H9 (cell line): ENCODE results near the gene EXOC6. TPM values are rescaled to one million over a fixed set of nuclear protein-coding genes. Genes with fewer than 3 reads are reported as not detected.
A peak's percentile ranks its signal among the peaks of the same experiment; 100 is the strongest.

Experiments
- DNase-seq: peaks from one replicate; pipeline ENCODE4 v3.0.0-alpha.2; 2017
- H2AFZ ChIP-seq: one replicate; pipeline ENCODE4 v1.6.1; 2013; ENCODE audit warnings: mild to moderate bottlenecking, low read length, control low read depth, moderate library complexity
- H2AK5ac ChIP-seq: 2 replicates; pipeline ENCODE4 v1.6.1; 2013; ENCODE audit warnings: low read length, control low read depth, mixed read lengths; ENCODE audit not compliant: insufficient read length
- H2BK120ac ChIP-seq: one replicate; pipeline ENCODE4 v1.6.1; 2013; ENCODE audit warnings: low read depth, mild to moderate bottlenecking, low read length, control low read depth, inconsistent platforms; ENCODE audit not compliant: poor library complexity, severe bottlenecking
- H2BK12ac ChIP-seq: 2 replicates; pipeline ENCODE4 v1.6.1; 2013; ENCODE audit warnings: low read length, control low read depth, mixed read lengths, low read depth; ENCODE audit not compliant: insufficient read length
- H2BK15ac ChIP-seq: 2 replicates; pipeline ENCODE4 v1.6.1; 2013; ENCODE audit warnings: low read depth, low read length, control low read depth
- H2BK20ac ChIP-seq: one replicate; pipeline ENCODE4 v1.6.1; 2013; ENCODE audit warnings: low read depth, mild to moderate bottlenecking, low read length, control low read depth, inconsistent platforms; ENCODE audit not compliant: poor library complexity, severe bottlenecking
- H2BK5ac ChIP-seq: 2 replicates; pipeline ENCODE4 v1.6.1; 2013; ENCODE audit warnings: low read length, control low read depth, mixed read lengths; ENCODE audit not compliant: insufficient read length
- H3K14ac ChIP-seq: 2 replicates; pipeline ENCODE4 v1.6.1; 2013; ENCODE audit warnings: low read length, control low read depth; ENCODE audit not compliant: insufficient read depth
- H3K18ac ChIP-seq: 2 replicates; pipeline ENCODE4 v1.6.1; 2013; ENCODE audit warnings: low read depth, mild to moderate bottlenecking, mixed read lengths, low read length, control low read depth; ENCODE audit not compliant: insufficient read length
- H3K23ac ChIP-seq: 2 replicates; pipeline ENCODE4 v1.6.1; 2013; ENCODE audit warnings: low read length, control low read depth, mixed read lengths, low read depth; ENCODE audit not compliant: insufficient read length
- H3K23me2 ChIP-seq: 2 replicates; pipeline ENCODE4 v1.6.1; 2013; ENCODE audit warnings: low read depth, mild to moderate bottlenecking, mixed read lengths, low read length, control low read depth; ENCODE audit not compliant: insufficient read length, poor library complexity, severe bottlenecking
- H3K27ac ChIP-seq: 2 replicates; pipeline ENCODE4 v1.5.1; 2013; ENCODE audit warnings: low read length, control low read depth, mixed read lengths, low read depth; ENCODE audit not compliant: insufficient read length
- H3K27me3 ChIP-seq: 2 replicates; pipeline ENCODE4 v1.6.1; 2013; ENCODE audit warnings: low read length, control low read depth, inconsistent platforms; ENCODE audit not compliant: insufficient read depth
- H3K4ac ChIP-seq: 2 replicates; pipeline ENCODE4 v1.6.1; 2013; ENCODE audit warnings: low read depth, mild to moderate bottlenecking, control low read depth, inconsistent platforms, low read length, moderate library complexity
- H3K4me1 ChIP-seq: 2 replicates; pipeline ENCODE4 v1.6.1; 2013; ENCODE audit warnings: low read length, control low read depth, inconsistent platforms; ENCODE audit not compliant: insufficient read depth
- H3K4me2 ChIP-seq: 2 replicates; pipeline ENCODE4 v1.6.1; 2013; ENCODE audit warnings: low read length, control low read depth, mixed read lengths; ENCODE audit not compliant: insufficient read length, insufficient read depth
- H3K56ac ChIP-seq: 2 replicates; pipeline ENCODE4 v1.6.1; 2013; ENCODE audit warnings: low read depth, mild to moderate bottlenecking, mixed read lengths, low read length, control low read depth; ENCODE audit not compliant: insufficient read length
- H3K79me1 ChIP-seq: 2 replicates; pipeline ENCODE4 v1.6.1; 2013; ENCODE audit warnings: low read depth, mild to moderate bottlenecking, moderate library complexity, low read length, control low read depth, inconsistent platforms; ENCODE audit not compliant: insufficient read depth, poor library complexity, severe bottlenecking
- H3K79me2 ChIP-seq: 2 replicates; pipeline ENCODE4 v1.6.1; 2013; ENCODE audit warnings: low read length, control low read depth, inconsistent platforms; ENCODE audit not compliant: insufficient read depth
- H3K9ac ChIP-seq: 2 replicates; pipeline ENCODE4 v1.6.1; 2013; ENCODE audit warnings: low read length, control low read depth, mixed read lengths; ENCODE audit not compliant: insufficient read length; ENCODE audit errors: extremely low read depth
- H3K9me3 ChIP-seq: one replicate; pipeline ENCODE4 v1.6.1; 2013; ENCODE audit warnings: low read depth, low read length, inconsistent platforms; ENCODE audit not compliant: control insufficient read depth
- H3T11ph ChIP-seq: one replicate; pipeline ENCODE4 v1.6.1; 2013; ENCODE audit warnings: mild to moderate bottlenecking, low read length, control low read depth, inconsistent platforms
- H4K20me1 ChIP-seq: one replicate; pipeline ENCODE4 v1.6.1; 2013; ENCODE audit not compliant: control insufficient read depth, insufficient read length, insufficient read depth
- H4K5ac ChIP-seq: 2 replicates; pipeline ENCODE4 v1.6.1; 2013; ENCODE audit warnings: low read depth, mild to moderate bottlenecking, mixed read lengths, low read length, control low read depth; ENCODE audit not compliant: insufficient read length
- H4K8ac ChIP-seq: replicated peaks from 2 replicates; pipeline ENCODE4 v1.6.1; 2013; ENCODE audit warnings: low read length, control low read depth, mixed read lengths, low read depth; ENCODE audit not compliant: insufficient read length
- H4K91ac ChIP-seq: 2 replicates; pipeline ENCODE4 v1.6.1; 2013; ENCODE audit warnings: low read depth, mild to moderate bottlenecking, moderate library complexity, mixed read lengths, low read length, control low read depth; ENCODE audit not compliant: insufficient read length
- H3K27ac Mint-ChIP-seq, 3 experiments: 2 replicates in 2 of 3; 3 replicates in 1 of 3; pipeline ENCODE4 v1.8.0; 2020 to 2021; ENCODE audit warnings: mixed read lengths in 3 of 3, mild to moderate bottlenecking in 1 of 3, moderate library complexity in 1 of 3
- H3K27me3 Mint-ChIP-seq: 2 replicates; pipeline ENCODE4 v1.8.0; 2021; ENCODE audit warnings: low read depth, mild to moderate bottlenecking, moderate library complexity, mixed read lengths
- H3K36me3 Mint-ChIP-seq, 3 experiments: 2 replicates in 2 of 3; 3 replicates in 1 of 3; pipeline ENCODE4 v1.8.0; 2020 to 2021; ENCODE audit warnings: low read depth in 3 of 3, mixed read lengths in 3 of 3; ENCODE audit not compliant: insufficient read depth in 1 of 3
- H3K4me1 Mint-ChIP-seq, 2 experiments: 2 replicates each; pipeline ENCODE4 v1.8.0; 2020; ENCODE audit warnings: mixed read lengths in 2 of 2
- H3K4me3 Mint-ChIP-seq, 2 experiments: 2 replicates in 1 of 2; 3 replicates in 1 of 2; pipeline ENCODE4 v1.8.0; 2020 to 2021; ENCODE audit warnings: mild to moderate bottlenecking in 2 of 2, mixed read lengths in 2 of 2, moderate library complexity in 1 of 2
- H3K9me3 Mint-ChIP-seq, 2 experiments: 2 replicates in 1 of 2; 3 replicates in 1 of 2; pipeline ENCODE4 v1.8.0; 2020; ENCODE audit warnings: mild to moderate bottlenecking in 2 of 2, mixed read lengths in 2 of 2, moderate library complexity in 1 of 2
- WGBS: extraction: QIAGEN DNeasy Blood & Tissue Kit; methylation state at CpG from one replicate; pipeline ENCODE4 v1.1.7; 2013; ENCODE audit warnings: missing lambda C conversion rate, low lambda C conversion rate, mixed read lengths; ENCODE audit not compliant: insufficient read length; ENCODE audit errors: extremely low coverage; 5-methylcytosine and 5-hydroxymethylcytosine counted together
- total RNA-seq: library from RNA; stranded (reverse); gene quantifications from 2 replicates; pipeline ENCODE4 v1.2.1, GENCODE V29; 2021
- TF ChIP-seq, protein P1 (sequence below): fragments of 200-600 bp; sonication (generic); conservative IDR thresholded peaks from 3 replicates; pipeline ENCODE4 v1.8.0; 2021; ENCODE audit warnings: antibody characterized with exemption, mild to moderate bottlenecking

Gene EXOC6
- total RNA-seq, 1 experiment from 2014 or later: 9.0 TPM

- H3K14ac ChIP-seq: no peak within 1 kb of the TSS; the same call in 1 of the 2 replicates
- no peak within 1 kb of the TSS for H4K5ac ChIP-seq
- no peaks in the 10 kb centered on the region for H3K79me2 ChIP-seq
- H2BK15ac ChIP-seq: no peak within 1 kb of the TSS
- H3K9me3 Mint-ChIP-seq: peaks cover 0 to 4% of the 10 kb centered on the region in 2 experiments; a peak in 3 of 5 replicates
- H4K20me1 ChIP-seq: no peaks in the 10 kb centered on the region
- H2AK5ac ChIP-seq: no peak within 1 kb of the TSS
- no peak within 1 kb of the TSS for H3K27ac ChIP-seq
- H3K9me3 ChIP-seq: no peaks in the 10 kb centered on the region
- no CpG with 5 or more reads among the region's 52 CpGs for WGBS
- H3T11ph ChIP-seq: no peak within 1 kb of the TSS
- H3K4ac ChIP-seq: no peak within 1 kb of the TSS
- H2AFZ ChIP-seq: no peak within 1 kb of the TSS
- H3K36me3 Mint-ChIP-seq: peaks cover 0 to 41% (median 38%) of the 10 kb centered on the region in 3 experiments; a peak in 6 of 7 replicates
- no peak within 1 kb of the TSS for H3K56ac ChIP-seq
- H3K27me3 Mint-ChIP-seq: peaks cover 82% of the 10 kb centered on the region
- no peak within 1 kb of the TSS for H2BK12ac ChIP-seq
- no peak within 1 kb of the TSS for H2BK20ac ChIP-seq
- H3K18ac ChIP-seq: no peak within 1 kb of the TSS
- H3K79me1 ChIP-seq: no peaks in the 10 kb centered on the region
- no peak within 1 kb of the TSS for H4K91ac ChIP-seq
- TF ChIP-seq, protein P1, sequence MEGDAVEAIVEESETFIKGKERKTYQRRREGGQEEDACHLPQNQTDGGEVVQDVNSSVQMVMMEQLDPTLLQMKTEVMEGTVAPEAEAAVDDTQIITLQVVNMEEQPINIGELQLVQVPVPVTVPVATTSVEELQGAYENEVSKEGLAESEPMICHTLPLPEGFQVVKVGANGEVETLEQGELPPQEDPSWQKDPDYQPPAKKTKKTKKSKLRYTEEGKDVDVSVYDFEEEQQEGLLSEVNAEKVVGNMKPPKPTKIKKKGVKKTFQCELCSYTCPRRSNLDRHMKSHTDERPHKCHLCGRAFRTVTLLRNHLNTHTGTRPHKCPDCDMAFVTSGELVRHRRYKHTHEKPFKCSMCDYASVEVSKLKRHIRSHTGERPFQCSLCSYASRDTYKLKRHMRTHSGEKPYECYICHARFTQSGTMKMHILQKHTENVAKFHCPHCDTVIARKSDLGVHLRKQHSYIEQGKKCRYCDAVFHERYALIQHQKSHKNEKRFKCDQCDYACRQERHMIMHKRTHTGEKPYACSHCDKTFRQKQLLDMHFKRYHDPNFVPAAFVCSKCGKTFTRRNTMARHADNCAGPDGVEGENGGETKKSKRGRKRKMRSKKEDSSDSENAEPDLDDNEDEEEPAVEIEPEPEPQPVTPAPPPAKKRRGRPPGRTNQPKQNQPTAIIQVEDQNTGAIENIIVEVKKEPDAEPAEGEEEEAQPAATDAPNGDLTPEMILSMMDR: no peak; the same call in 2 of the 3 replicates
- no peak within 1 kb of the TSS for H2BK120ac ChIP-seq
- DNase-seq: peak; percentile 62
- H3K23ac ChIP-seq: no peak within 1 kb of the TSS
- peaks cover 25% of the 10 kb centered on the region for H3K23me2 ChIP-seq
- peaks cover 77% of the 10 kb centered on the region for H3K27me3 ChIP-seq
- H2BK5ac ChIP-seq: no peak within 1 kb of the TSS
- H3K4me1 Mint-ChIP-seq: peaks cover 40 to 41% of the 10 kb centered on the region in 2 experiments
- no peak within 1 kb of the TSS for H4K8ac ChIP-seq
- peak within 1 kb of the TSS; percentile 82 for H3K4me2 ChIP-seq
- peak within 1 kb of the TSS in 1 of 3 experiments; percentile 40; a peak in 1 of 7 replicates for H3K27ac Mint-ChIP-seq
- no peaks in the 10 kb centered on the region for H3K4me1 ChIP-seq
- H3K9ac ChIP-seq: no peak within 1 kb of the TSS
- peak within 1 kb of the TSS; percentile 90 to 95 for H3K4me3 Mint-ChIP-seq
Measured at GRCh38 chr10:93073539-93074146, 225.3 kb downstream of the EXOC6 start, which contains the start of gene CYP26A1. CYP26A1 (plus strand) TSS chr10:93073893; CDS start chr10:93073935, 42 bp downstream.
